Mesenchymal stem cell (in vitro differentiated cells and primary cell): Measurements from ENCODE around the gene MTMR6.

ENCODE experiments used
- DNase-seq: peaks from one replicate; pipeline ENCODE4 v3.0.0-alpha.2; 2013
- H2AFZ ChIP-seq: one replicate; pipeline ENCODE4 v1.6.1; 2013; ENCODE audit warnings: low read depth, mild to moderate bottlenecking, control low read depth, inconsistent platforms, low read length, moderate library complexity
- H2AK5ac ChIP-seq: 2 replicates; pipeline ENCODE4 v1.6.1; 2013; ENCODE audit warnings: low read length, moderate library complexity, mild to moderate bottlenecking, inconsistent platforms; ENCODE audit not compliant: severe bottlenecking
- H2BK120ac ChIP-seq: one replicate; pipeline ENCODE4 v1.6.1; 2013; ENCODE audit warnings: low read depth, mild to moderate bottlenecking, inconsistent platforms, low read length, moderate library complexity
- H2BK12ac ChIP-seq, 2 experiments: one replicate each; pipeline ENCODE4 v1.6.1; 2013; ENCODE audit warnings: inconsistent platforms in 2 of 2, low read length in 2 of 2, mild to moderate bottlenecking in 2 of 2, moderate library complexity in 2 of 2, control low read depth in 1 of 2
- H2BK15ac ChIP-seq: one replicate; pipeline ENCODE4 v1.6.1; 2013; ENCODE audit warnings: mild to moderate bottlenecking, low read depth, inconsistent platforms; ENCODE audit not compliant: poor library complexity, severe bottlenecking
- H2BK5ac ChIP-seq: 2 replicates; pipeline ENCODE4 v1.6.1; 2013; ENCODE audit warnings: low read depth, mild to moderate bottlenecking, low read length, control low read depth, inconsistent platforms; ENCODE audit not compliant: poor library complexity, severe bottlenecking
- H3K14ac ChIP-seq, 2 experiments: one replicate each; pipeline ENCODE4 v1.6.1; 2013; ENCODE audit warnings: inconsistent platforms in 2 of 2, low read length in 2 of 2, control low read depth in 1 of 2, mild to moderate bottlenecking in 1 of 2, moderate library complexity in 1 of 2
- H3K18ac ChIP-seq, 2 experiments: one replicate each; pipeline ENCODE4 v1.6.1; 2013; ENCODE audit warnings: inconsistent platforms in 2 of 2, low read length in 2 of 2, control low read depth in 1 of 2, low read depth in 1 of 2, mild to moderate bottlenecking in 1 of 2
- H3K23ac ChIP-seq, 2 experiments: one replicate each; pipeline ENCODE4 v1.6.1; 2013; ENCODE audit warnings: inconsistent platforms in 2 of 2, low read length in 2 of 2, mild to moderate bottlenecking in 2 of 2, moderate library complexity in 2 of 2, control low read depth in 1 of 2
- H3K27ac ChIP-seq: 2 replicates; pipeline ENCODE4 v1.5.1; 2013; ENCODE audit warnings: mild to moderate bottlenecking, moderate library complexity, low read length, control low read depth, inconsistent platforms; ENCODE audit not compliant: poor library complexity, severe bottlenecking
- H3K27me3 ChIP-seq, 2 experiments: 2 replicates each; pipeline versions ENCODE4 v1.6.1 to v1.7.0; 2013; ENCODE audit warnings: low read length in 2 of 2, mild to moderate bottlenecking in 2 of 2, moderate library complexity in 2 of 2, control low read depth in 1 of 2, inconsistent platforms in 1 of 2; ENCODE audit not compliant: control insufficient read depth in 1 of 2, insufficient read depth in 1 of 2
- H3K36me3 ChIP-seq, 2 experiments: 2 replicates each; pipeline versions ENCODE4 v1.6.1 to v1.7.0; 2013; ENCODE audit warnings: low read length in 2 of 2, control low read depth in 1 of 2, inconsistent platforms in 1 of 2, low read depth in 1 of 2, mild to moderate bottlenecking in 1 of 2; ENCODE audit not compliant: insufficient read depth in 2 of 2, control insufficient read depth in 1 of 2
- H3K4ac ChIP-seq, 2 experiments: one replicate each; pipeline ENCODE4 v1.6.1; 2013; ENCODE audit warnings: inconsistent platforms in 2 of 2, low read length in 2 of 2, mild to moderate bottlenecking in 2 of 2, moderate library complexity in 2 of 2, control low read depth in 1 of 2, low read depth in 1 of 2
- H3K4me1 ChIP-seq: 2 replicates; pipeline ENCODE4 v1.6.1; 2013; ENCODE audit warnings: low read depth, low read length, control low read depth; ENCODE audit not compliant: control insufficient read depth, insufficient read depth
- H3K4me2 ChIP-seq: 2 replicates; pipeline ENCODE4 v1.6.1; 2013; ENCODE audit warnings: low read length, mild to moderate bottlenecking, inconsistent platforms; ENCODE audit not compliant: poor library complexity, severe bottlenecking
- H3K4me3 ChIP-seq, 2 experiments: 2 replicates each; pipeline versions ENCODE4 v1.5.1 to v1.7.0; 2013; ENCODE audit warnings: low read length in 2 of 2, mild to moderate bottlenecking in 2 of 2, control low read depth in 1 of 2, low read depth in 1 of 2; ENCODE audit not compliant: insufficient read depth in 1 of 2
- H3K79me1 ChIP-seq: replicated peaks from 2 replicates; pipeline ENCODE4 v1.6.1; 2013; ENCODE audit warnings: mild to moderate bottlenecking, control low read depth, low read length, inconsistent platforms; ENCODE audit not compliant: poor library complexity, severe bottlenecking
- H3K9ac ChIP-seq: 2 replicates; pipeline ENCODE4 v1.7.0; 2013; ENCODE audit warnings: mild to moderate bottlenecking, low read length, moderate library complexity
- H3K9me3 ChIP-seq: 2 replicates; pipeline ENCODE4 v1.7.0; 2013; ENCODE audit warnings: mild to moderate bottlenecking, low read length; ENCODE audit not compliant: control insufficient read depth
- H4K8ac ChIP-seq: one replicate; pipeline ENCODE4 v1.6.1; 2013; ENCODE audit warnings: inconsistent platforms, mild to moderate bottlenecking, low read length, moderate library complexity
- H4K91ac ChIP-seq: one replicate; pipeline ENCODE4 v1.6.1; 2013; ENCODE audit warnings: mild to moderate bottlenecking, low read length, inconsistent platforms
- WGBS: methylation state at CpG from one replicate; pipeline ENCODE4 v1.1.7; 2013; ENCODE audit warnings: mixed read lengths; 5-methylcytosine and 5-hydroxymethylcytosine counted together

The MTMR6 gene

GRCh38 chr13:25281193-25281934, 5.9 kb downstream of the MTMR6 start:
- Histone ChIP-seq H3K23ac (no peak overlapping the region), H2BK15ac (no peak overlapping the region), H2BK12ac (no peak overlapping the region), H2BK5ac (no peak overlapping the region), H3K9ac (no peak overlapping the region), H3K4me2 (no peak overlapping the region), H3K18ac (no peak overlapping the region), H3K4me1 (no peaks in the 10 kb centered on the region), H3K27me3 (no peaks in the 10 kb centered on the region), H3K79me1 (peaks cover 5% of the 10 kb centered on the region), H3K9me3 (no peaks in the 10 kb centered on the region), H2BK120ac (no peak overlapping the region), H3K14ac (no peak overlapping the region), H2AFZ (no peak overlapping the region), H3K36me3 (peaks cover 0 to 8% of the 10 kb centered on the region in 2 experiments), H3K4ac (no peak overlapping the region), H2AK5ac (no peak overlapping the region), H4K8ac (no peak overlapping the region), H4K91ac (no peak overlapping the region), H3K4me3 (no peak overlapping the region), H3K27ac (no peak overlapping the region)
- DNase-seq = peak; percentile 43
- 74% methylated on average over 4 of the region's 4 CpGs for WGBS

- peaks cover 0 to 8% of the 10 kb centered on the region in 2 experiments for H3K36me3 ChIP-seq
- H3K27ac ChIP-seq = no peak overlapping the region
- H3K4me3 ChIP-seq = no peak overlapping the region
- H3K9me3 ChIP-seq = no peaks in the 10 kb centered on the region
- no peak overlapping the region for H2AK5ac ChIP-seq
- H4K8ac ChIP-seq = no peak overlapping the region
- H3K4me1 ChIP-seq = no peaks in the 10 kb centered on the region
- no peak overlapping the region for H4K91ac ChIP-seq
- no peak overlapping the region for H3K9ac ChIP-seq
- H3K23ac ChIP-seq = no peak overlapping the region
- H3K4me2 ChIP-seq = no peak overlapping the region
- no peak overlapping the region for H2BK15ac ChIP-seq
- DNase-seq = no peak
- H2BK120ac ChIP-seq = no peak overlapping the region
- no peak overlapping the region for H2BK12ac ChIP-seq
- H3K14ac ChIP-seq = no peak overlapping the region
- no peak overlapping the region for H3K18ac ChIP-seq
- H2BK5ac ChIP-seq = no peak overlapping the region
- no peak overlapping the region for H2AFZ ChIP-seq
- peaks cover 5% of the 10 kb centered on the region for H3K79me1 ChIP-seq
- H3K27me3 ChIP-seq = no peaks in the 10 kb centered on the region
- H3K4ac ChIP-seq = no peak overlapping the region
Observed at GRCh38 chr13:25280396-25280795, 6.9 kb downstream of the MTMR6 start.

- H4K91ac ChIP-seq = no peak overlapping the region
- no peak overlapping the region for H3K23ac ChIP-seq
- no peak overlapping the region for H3K9ac ChIP-seq
- no peak overlapping the region for H2BK12ac ChIP-seq
- no peak overlapping the region for H2BK5ac ChIP-seq
- no peak overlapping the region for H3K4ac ChIP-seq
- 100% methylated on average over 2 of the region's 2 CpGs for WGBS
- no peak overlapping the region for H2BK120ac ChIP-seq
- H3K27me3 ChIP-seq = no peaks in the 10 kb centered on the region
- H3K18ac ChIP-seq = no peak overlapping the region
- no peak overlapping the region for H2BK15ac ChIP-seq
- H3K36me3 ChIP-seq = peaks cover 0 to 23% of the 10 kb centered on the region in 2 experiments
- H3K4me3 ChIP-seq = no peak overlapping the region
- H3K27ac ChIP-seq = no peak overlapping the region
- peak; percentile 38 for DNase-seq
- H3K79me1 ChIP-seq = peaks cover 11% of the 10 kb centered on the region
- H2AFZ ChIP-seq = no peak overlapping the region
- H3K4me2 ChIP-seq = no peak overlapping the region
- no peak overlapping the region for H4K8ac ChIP-seq
- H2AK5ac ChIP-seq = no peak overlapping the region
- no peak overlapping the region for H3K14ac ChIP-seq
- no peaks in the 10 kb centered on the region for H3K4me1 ChIP-seq
- H3K9me3 ChIP-seq = no peaks in the 10 kb centered on the region
Observed at GRCh38 chr13:25276748-25277147, 10.5 kb downstream of the MTMR6 start.

- Histone ChIP-seq H3K14ac (peak overlapping the region in 1 of 2 experiments; percentile 9), H3K4me2 (no peak overlapping the region), H2AK5ac (no peak overlapping the region), H3K36me3 (peaks cover 14 to 66% of the 10 kb centered on the region in 2 experiments), H3K79me1 (peaks cover 25% of the 10 kb centered on the region), H3K4ac (no peak overlapping the region), H4K91ac (no peak overlapping the region), H3K4me3 (no peak overlapping the region), H2BK5ac (no peak overlapping the region), H2AFZ (no peak overlapping the region), H3K9me3 (no peaks in the 10 kb centered on the region), H3K9ac (no peak overlapping the region), H2BK15ac (no peak overlapping the region), H3K27me3 (no peaks in the 10 kb centered on the region), H2BK12ac (no peak overlapping the region), H3K18ac (no peak overlapping the region), H3K27ac (no peak overlapping the region), H3K23ac (no peak overlapping the region), H3K4me1 (peaks cover 4% of the 10 kb centered on the region), H2BK120ac (no peak overlapping the region), H4K8ac (no peak overlapping the region)
- no peak for DNase-seq
- 87% methylated on average over 6 of the region's 6 CpGs for WGBS
Observed at GRCh38 chr13:25268561-25268960, 18.7 kb downstream of the MTMR6 start.
